PC-9 (cell line): ENCODE measurements around the gene FST. TPM values are rescaled to one million over a fixed set of nuclear protein-coding genes. Genes with fewer than 3 reads are reported as not detected.

Source experiments
- BruUV-seq: library from RNA; stranded (reverse); fragments of 400-500 nt; replicated peaks from 2 replicates; lab custom pipeline; 2021; lab: Mats Ljungman, UMichigan
- CTCF ChIA-PET: fragments of 300-600 bp; sonication (Branson Sonifier 250); formaldehyde crosslinking; loops from one replicate; lab custom pipeline; 2022; ENCODE audit warnings: antibody characterized with exemption; lab: Charles Lee
- POLR2A ChIA-PET: fragments of 300-600 bp; sonication (Branson Sonifier 250); formaldehyde crosslinking; loops from one replicate; lab custom pipeline; 2022; ENCODE audit warnings: antibody characterized with exemption; ENCODE audit not compliant: unreplicated experiment; lab: Charles Lee
- DNase-seq, 2 experiments: peaks; one replicate each; pipeline versions ENCODE4 v3.0.0 to v3.0.0-alpha.2; 2015 to 2022; ENCODE audit warnings: mixed read lengths in 1 of 2
- H2AFZ ChIP-seq: fragments of 200-600 bp; sonication (generic); 2 replicates; pipeline ENCODE4 v1.8.1; 2017; ENCODE audit warnings: antibody characterized with exemption
- H3F3A ChIP-seq: fragments of 200-600 bp; sonication (generic); 2 replicates; pipeline ENCODE4 v1.8.1; 2017; ENCODE audit warnings: antibody characterized with exemption, mild to moderate bottlenecking, low read depth; ENCODE audit not compliant: insufficient read depth
- H3K27ac ChIP-seq: fragments of 200-600 bp; sonication (generic); 2 replicates; pipeline ENCODE4 v1.6.1; 2016; ENCODE audit warnings: mixed run types
- H3K27me3 ChIP-seq: fragments of 200-600 bp; sonication (generic); 2 replicates; pipeline ENCODE4 v1.6.1; 2016; ENCODE audit warnings: low read depth, mixed run types; ENCODE audit not compliant: insufficient read depth
- H3K36me3 ChIP-seq: fragments of 200-600 bp; sonication (generic); 2 replicates; pipeline ENCODE4 v1.6.1; 2016; ENCODE audit warnings: low read depth, mixed run types
- H3K4me1 ChIP-seq: fragments of 200-600 bp; sonication (generic); replicated peaks from 2 replicates; pipeline ENCODE4 v1.6.1; 2016; ENCODE audit warnings: mixed run types; ENCODE audit not compliant: insufficient read depth
- H3K4me2 ChIP-seq: fragments of 200-600 bp; sonication (generic); 2 replicates; pipeline ENCODE4 v1.6.1; 2017; ENCODE audit warnings: mixed run types
- H3K4me3 ChIP-seq: fragments of 200-600 bp; sonication (generic); 2 replicates; pipeline ENCODE4 v1.6.1; 2016; ENCODE audit warnings: mixed run types
- H3K79me2 ChIP-seq: fragments of 200-600 bp; sonication (generic); 2 replicates; pipeline ENCODE4 v1.6.1; 2017; ENCODE audit warnings: low read depth, mixed run types
- H3K9me2 ChIP-seq: fragments of 200-600 bp; sonication (generic); 2 replicates; pipeline ENCODE4 v1.8.1; 2017; ENCODE audit warnings: mild to moderate bottlenecking; ENCODE audit not compliant: insufficient read depth
- H3K9me3 ChIP-seq: fragments of 200-600 bp; sonication (generic); 2 replicates; pipeline ENCODE4 v1.8.1; 2016; ENCODE audit warnings: low read depth; ENCODE audit not compliant: insufficient read depth
- H4K20me1 ChIP-seq: fragments of 200-600 bp; sonication (generic); 2 replicates; pipeline ENCODE4 v1.8.1; 2017; ENCODE audit not compliant: insufficient read depth
- CTCF ChIP-seq: fragments of 200-600 bp; sonication (generic); conservative IDR thresholded peaks from 2 replicates; pipeline ENCODE4 v1.6.1; 2017; ENCODE audit warnings: mixed run types, antibody characterized with exemption, mild to moderate bottlenecking, moderate library complexity
- EZH2 ChIP-seq: fragments of 200-600 bp; sonication (generic); IDR thresholded peaks from 2 replicates; pipeline ENCODE4 v1.8.0; 2017; ENCODE audit warnings: antibody characterized with exemption, low read depth
- intact Hi-C: fragments of 100-400 bp; cut with micrococcal nuclease; formaldehyde crosslinking; loops from one replicate; pipeline ENCODE4 v1.10.0; 2022; ENCODE audit not compliant: unreplicated experiment
- total RNA-seq: library from RNA; stranded (reverse); gene quantifications from 2 replicates; pipeline ENCODE4 v1.2.3, GENCODE V29; 2021

The FST gene
- total RNA-seq, 1 experiment from 2014 or later = 0.63 TPM

GRCh38 chr5:53464722-53465121 lies 15.7 kb upstream of the FST start:
- Histone ChIP-seq H4K20me1 (no peaks in the 10 kb centered on the region), H3K36me3 (no peaks in the 10 kb centered on the region), H2AFZ (no peak overlapping the region), H3K4me2 (no peak overlapping the region), H3K4me3 (no peak overlapping the region), H3K27ac (no peak overlapping the region), H3K4me1 (peaks cover 9% of the 10 kb centered on the region), H3K9me2 (no peaks in the 10 kb centered on the region), H3F3A (peaks cover 2% of the 10 kb centered on the region; the same call in 1 of the 2 replicates), H3K9me3 (peaks cover 6% of the 10 kb centered on the region; the same call in 1 of the 2 replicates), H3K79me2 (no peaks in the 10 kb centered on the region), H3K27me3 (no peaks in the 10 kb centered on the region)
- no TSS peak for BruUV-seq
- TF ChIP-seq EZH2 = no peak
- TF ChIP-seq CTCF = no peak
- CTCF ChIA-PET = no interaction called here
- no peak for DNase-seq
- intact Hi-C loops = no loop called here
- POLR2A ChIA-PET = no interaction called here

GRCh38 chr5:53469946-53470687 lies 10.3 kb upstream of the FST start:
- Histone ChIP-seq H3K4me1 (peaks cover 20% of the 10 kb centered on the region), H3K4me2 (peak overlapping the region; percentile 45), H3K27ac (peak overlapping the region; percentile 67), H4K20me1 (no peaks in the 10 kb centered on the region), H3K9me3 (no peaks in the 10 kb centered on the region), H3K36me3 (no peaks in the 10 kb centered on the region), H2AFZ (peak overlapping the region; percentile 20; the same call in 1 of the 2 replicates), H3K9me2 (no peaks in the 10 kb centered on the region), H3K27me3 (no peaks in the 10 kb centered on the region), H3K79me2 (no peaks in the 10 kb centered on the region), H3K4me3 (no peak overlapping the region), H3F3A (peaks cover 12% of the 10 kb centered on the region; the same call in 1 of the 2 replicates)
- POLR2A ChIA-PET = interaction anchor here (0.8 kb wide), 1 partner anchor 25 kb away, joined by 13 read pairs; no protein-coding TSS in a partner anchor
- peak; percentile 11 to 91 for DNase-seq
- intact Hi-C loops = no loop called here
- TF ChIP-seq EZH2 = no peak
- CTCF ChIA-PET = no interaction called here
- BruUV-seq = no TSS peak

GRCh38 chr5:53472279-53472678 lies 8.2 kb upstream of the FST start:
- H3K9me2 ChIP-seq = no peaks in the 10 kb centered on the region
- no peak overlapping the region for H3K4me3 ChIP-seq
- H4K20me1 ChIP-seq = no peaks in the 10 kb centered on the region
- no peaks in the 10 kb centered on the region for H3K79me2 ChIP-seq
- no peak overlapping the region for H2AFZ ChIP-seq
- no peak overlapping the region for H3K4me2 ChIP-seq
- peaks cover 12% of the 10 kb centered on the region; the same call in 1 of the 2 replicates for H3F3A ChIP-seq
- H3K4me1 ChIP-seq = peaks cover 20% of the 10 kb centered on the region
- no peak for DNase-seq
- intact Hi-C loops = no loop called here
- TF ChIP-seq CTCF (no peak), EZH2 (no peak)
- no peaks in the 10 kb centered on the region for H3K9me3 ChIP-seq
- BruUV-seq = no TSS peak
- no peaks in the 10 kb centered on the region for H3K36me3 ChIP-seq
- no peak overlapping the region for H3K27ac ChIP-seq
- no peaks in the 10 kb centered on the region for H3K27me3 ChIP-seq
- ChIA-PET CTCF (no interaction called here), POLR2A (no interaction called here)
